IMR-90 (cell line): ENCODE results near the gene CAMKMT. TPM values are rescaled to one million over a fixed set of nuclear protein-coding genes. Genes with fewer than 3 reads are reported as not detected.

ENCODE experiments used
- ATAC-seq: fragments of 200-7000 bp; cut with Tn5 transposase; 2 replicates; pipeline ENCODE4 v1.9.1; 2020; ENCODE audit warnings: low read depth, mild to moderate bottlenecking, moderate library complexity
- BruUV-seq: library from RNA; stranded (reverse); fragments of 400-500 nt; replicated peaks from 2 replicates; lab custom pipeline; 2021; lab: Mats Ljungman, UMichigan
- CTCF ChIA-PET: fragments of 300-600 bp; formaldehyde crosslinking; extraction: SDS; loops from one replicate; lab custom pipeline; 2021; ENCODE audit warnings: antibody characterized with exemption; lab: Yijun Ruan, JAX
- POLR2A ChIA-PET: fragments of 300-600 bp; sonication (Branson Sonifier 250); formaldehyde crosslinking; loops from one replicate; lab custom pipeline; 2022; ENCODE audit warnings: antibody characterized with exemption; ENCODE audit not compliant: unreplicated experiment; lab: Charles Lee
- DNase-seq: peaks from one replicate; pipeline ENCODE4 v3.0.0; 2013
- H2AFZ ChIP-seq: replicated peaks from 2 replicates; pipeline ENCODE3; 2013; ENCODE audit warnings: low read length, mild to moderate bottlenecking; ENCODE audit not compliant: poor library complexity
- H2AK5ac ChIP-seq: 2 replicates; pipeline ENCODE4 v1.6.1; 2013; ENCODE audit warnings: low read depth, low read length, inconsistent platforms
- H2AK9ac ChIP-seq: replicated peaks from 2 replicates; pipeline ENCODE3; 2013; ENCODE audit warnings: mild to moderate bottlenecking, low read depth, low read length, moderate library complexity; ENCODE audit not compliant: poor library complexity
- H2BK120ac ChIP-seq: 2 replicates; pipeline ENCODE4 v1.6.1; 2013; ENCODE audit warnings: low read depth, low read length, inconsistent platforms
- H2BK15ac ChIP-seq: 3 replicates; pipeline ENCODE4 v1.6.1; 2013; ENCODE audit warnings: low read depth, low read length, inconsistent platforms
- H2BK20ac ChIP-seq: 2 replicates; pipeline ENCODE4 v1.6.1; 2013; ENCODE audit warnings: low read depth, mild to moderate bottlenecking, inconsistent platforms, low read length, moderate library complexity
- H2BK5ac ChIP-seq: 2 replicates; pipeline ENCODE4 v1.6.1; 2013; ENCODE audit warnings: mild to moderate bottlenecking, low read depth, low read length, inconsistent platforms; ENCODE audit not compliant: poor library complexity, severe bottlenecking
- H3K14ac ChIP-seq: replicated peaks from 2 replicates; pipeline ENCODE4 v1.6.1; 2013; ENCODE audit warnings: low read depth, low read length, inconsistent platforms
- H3K18ac ChIP-seq: 2 replicates; pipeline ENCODE4 v1.6.1; 2013; ENCODE audit warnings: low read depth, low read length, control low read depth
- H3K23ac ChIP-seq: 2 replicates; pipeline ENCODE4 v1.6.1; 2013; ENCODE audit warnings: low read depth, low read length, inconsistent platforms
- H3K27ac ChIP-seq: 2 replicates; pipeline ENCODE4 v1.5.1; 2013; ENCODE audit warnings: mild to moderate bottlenecking, control low read depth, low read length; ENCODE audit not compliant: insufficient read depth
- H3K27me3 ChIP-seq: 2 replicates; pipeline ENCODE4 v1.6.1; 2013; ENCODE audit warnings: low read length; ENCODE audit not compliant: control insufficient read depth, insufficient read depth
- H3K36me3 ChIP-seq: 2 replicates; pipeline ENCODE4 v1.6.1; 2013; ENCODE audit warnings: low read length, mixed read lengths; ENCODE audit not compliant: control insufficient read depth, insufficient read depth
- H3K4ac ChIP-seq: 2 replicates; pipeline ENCODE4 v1.6.1; 2013; ENCODE audit warnings: low read depth, low read length, inconsistent platforms
- H3K4me1 ChIP-seq: 2 replicates; pipeline ENCODE4 v1.6.1; 2013; ENCODE audit warnings: low read length, mixed read lengths; ENCODE audit not compliant: control insufficient read depth, insufficient read depth
- H3K4me2 ChIP-seq: 2 replicates; pipeline ENCODE4 v1.6.1; 2013; ENCODE audit warnings: low read depth, mild to moderate bottlenecking, control low read depth, low read length, moderate library complexity
- H3K4me3 ChIP-seq: 2 replicates; pipeline ENCODE4 v1.5.1; 2013; ENCODE audit warnings: low read depth, mild to moderate bottlenecking, control low read depth, low read length, moderate library complexity; ENCODE audit not compliant: insufficient read depth
- H3K56ac ChIP-seq: 2 replicates; pipeline ENCODE4 v1.6.1; 2013; ENCODE audit warnings: low read length, inconsistent platforms; ENCODE audit not compliant: insufficient read depth; ENCODE audit errors: extremely low read depth
- H3K79me1 ChIP-seq, 2 experiments: 2 replicates each; pipeline ENCODE4 v1.6.1; 2013; ENCODE audit warnings: low read length in 2 of 2, inconsistent platforms in 1 of 2, low read depth in 1 of 2
- H3K9ac ChIP-seq: 2 replicates; pipeline ENCODE4 v1.6.1; 2013; ENCODE audit warnings: low read depth, low read length, control low read depth
- H3K9me1 ChIP-seq: 2 replicates; pipeline ENCODE4 v1.6.1; 2013; ENCODE audit warnings: low read length, inconsistent platforms; ENCODE audit not compliant: insufficient read depth
- H3K9me3 ChIP-seq: 2 replicates; pipeline ENCODE4 v1.6.1; 2013; ENCODE audit warnings: low read length; ENCODE audit not compliant: control insufficient read depth, insufficient read depth
- H4K20me1 ChIP-seq: 2 replicates; pipeline ENCODE4 v1.6.1; 2013; ENCODE audit warnings: low read length, inconsistent platforms; ENCODE audit not compliant: insufficient read depth
- H4K5ac ChIP-seq: 2 replicates; pipeline ENCODE4 v1.6.1; 2013; ENCODE audit warnings: mild to moderate bottlenecking, low read depth, low read length, control low read depth
- H4K8ac ChIP-seq, 2 experiments: 2 replicates each; pipeline ENCODE4 v1.6.1; 2013; ENCODE audit warnings: low read depth in 2 of 2, low read length in 2 of 2, control low read depth in 1 of 2, inconsistent platforms in 1 of 2
- H4K91ac ChIP-seq: 2 replicates; pipeline ENCODE4 v1.6.1; 2013; ENCODE audit warnings: low read depth, low read length, inconsistent platforms; ENCODE audit not compliant: insufficient read depth
- BHLHE40 ChIP-seq: fragments of 150-350 bp; IDR thresholded peaks from 2 replicates; pipeline ENCODE4 v1.6.1; 2016; ENCODE audit warnings: mild to moderate bottlenecking, low read depth, low read length
- CEBPB ChIP-seq: IDR thresholded peaks from 2 replicates; pipeline ENCODE4 v1.6.1; 2012; ENCODE audit warnings: low read depth, low read length, improper control_type of control experiment
- CHD1 ChIP-seq: IDR thresholded peaks from 2 replicates; pipeline ENCODE4 v1.6.1; 2012; ENCODE audit warnings: low read depth, low read length, improper control_type of control experiment
- CTCF ChIP-seq: conservative IDR thresholded peaks from 2 replicates; pipeline ENCODE4 v1.5.1; 2012; ENCODE audit warnings: mild to moderate bottlenecking, low read depth, low read length, improper control_type of control experiment
- ELK1 ChIP-seq: fragments of 150-350 bp; IDR thresholded peaks from 2 replicates; pipeline ENCODE4 v1.6.1; 2016; ENCODE audit warnings: low read depth, mild to moderate bottlenecking, low read length, moderate library complexity, borderline replicate concordance
- FOS ChIP-seq: fragments of 150-350 bp; IDR thresholded peaks from 2 replicates; pipeline ENCODE4 v1.6.1; 2016; ENCODE audit warnings: low read depth, low read length
- MAFK ChIP-seq: IDR thresholded peaks from 2 replicates; pipeline ENCODE4 v1.6.1; 2012; ENCODE audit warnings: low read depth, low read length, improper control_type of control experiment
- MAZ ChIP-seq: IDR thresholded peaks from 2 replicates; pipeline ENCODE4 v1.6.1; 2012; ENCODE audit warnings: low read depth, mild to moderate bottlenecking, low read length, improper control_type of control experiment, moderate library complexity, borderline replicate concordance
- MXI1 ChIP-seq: IDR thresholded peaks from 2 replicates; pipeline ENCODE4 v1.6.1; 2012; ENCODE audit warnings: low read depth, mild to moderate bottlenecking, low read length, moderate library complexity, borderline replicate concordance
- NFE2L2 ChIP-seq: fragments of 150-350 bp; IDR thresholded peaks from 2 replicates; pipeline ENCODE4 v1.6.1; 2016; ENCODE audit warnings: low read depth, mild to moderate bottlenecking, low read length
- POLR2A ChIP-seq: IDR thresholded peaks from 2 replicates; pipeline ENCODE4 v1.6.1; 2012; ENCODE audit warnings: mild to moderate bottlenecking, low read depth, low read length
- RAD21 ChIP-seq: IDR thresholded peaks from 2 replicates; pipeline ENCODE4 v1.6.1; 2012; ENCODE audit warnings: low read length, improper control_type of control experiment
- RCOR1 ChIP-seq: IDR thresholded peaks from 2 replicates; pipeline ENCODE4 v1.6.1; 2012; ENCODE audit warnings: mild to moderate bottlenecking, low read length, improper control_type of control experiment; ENCODE audit not compliant: insufficient replicate concordance
- RFX5 ChIP-seq: IDR thresholded peaks from 2 replicates; pipeline ENCODE4 v1.8.0; 2012; ENCODE audit warnings: low read depth, mild to moderate bottlenecking, low read length, moderate library complexity
- SMC3 ChIP-seq: fragments of 150-350 bp; IDR thresholded peaks from 2 replicates; pipeline ENCODE4 v1.6.1; 2016; ENCODE audit warnings: low read depth, mild to moderate bottlenecking, antibody characterized with exemption, low read length, moderate library complexity
- USF2 ChIP-seq: fragments of 150-350 bp; IDR thresholded peaks from 2 replicates; pipeline ENCODE4 v1.6.1; 2017; ENCODE audit warnings: mild to moderate bottlenecking, antibody characterized with exemption, low read length, low read depth
- dilution Hi-C: fragments of 300-500 bp; cut with HindIII; formaldehyde crosslinking; loops from one replicate; pipeline ENCODE4 v1.14.3; 2018; ENCODE audit warnings: low sequenced_read_pairs; ENCODE audit not compliant: unreplicated experiment
- in situ Hi-C: fragments of 300-500 bp; cut with MboI; formaldehyde crosslinking; loops from 3 replicates; pipeline ENCODE4 v1.14.3; 2019; ENCODE audit warnings: low sequenced_read_pairs, inconsistent platforms, mixed read lengths
- intact Hi-C: fragments of 100-400 bp; cut with micrococcal nuclease; formaldehyde crosslinking; loops from 2 replicates; pipeline ENCODE4 v1.10.0; 2022
- polyA plus RNA-seq, 3 experiments: library from polyadenylated mRNA; depleted of rRNA; stranded (reverse); fragments of >200 nt; gene quantifications; 2 replicates each; pipeline ENCODE4 v1.2.3, GENCODE V29; 2012; ENCODE audit warnings: low replicate concordance in 1 of 3
- total RNA-seq: library from RNA; depleted of rRNA; stranded (reverse); fragments of >200 nt; gene quantifications from 2 replicates; pipeline ENCODE4 v1.2.3, GENCODE V29; 2012

Gene CAMKMT
- total and polyA plus RNA-seq, 2 of the 4 experiments (the other 2 are of a cell fraction), result 4.4 to 6.8 TPM

- no peaks in the 10 kb centered on the region for H4K20me1 ChIP-seq
- POLR2A ChIA-PET, result no interaction called here
- no peak for ATAC-seq
- no peak overlapping the region for H3K4me2 ChIP-seq
- no peak overlapping the region for H3K4me3 ChIP-seq
- no peak overlapping the region for H2BK120ac ChIP-seq
- H3K9me3 ChIP-seq, result no peaks in the 10 kb centered on the region
- no peak overlapping the region for H3K9ac ChIP-seq
- dilution Hi-C loops, result no loop called here
- in situ Hi-C loops, result no loop called here
- TF ChIP-seq USF2 (no peak), MAFK (no peak), RFX5 (no peak), POLR2A (no peak), ELK1 (no peak), RCOR1 (no peak), SMC3 (no peak), BHLHE40 (no peak), FOS (no peak), CHD1 (no peak), CTCF (no peak), MAZ (no peak), MXI1 (no peak), NFE2L2 (no peak), RAD21 (no peak), CEBPB (no peak)
- H4K91ac ChIP-seq, result no peak overlapping the region
- no peak overlapping the region for H3K27ac ChIP-seq
- H3K18ac ChIP-seq, result no peak overlapping the region
- no peaks in the 10 kb centered on the region for H3K36me3 ChIP-seq
- H3K79me1 ChIP-seq, result no peaks in the 10 kb centered on the region
- H3K14ac ChIP-seq, result no peak overlapping the region
- H3K23ac ChIP-seq, result no peak overlapping the region
- H3K4me1 ChIP-seq, result no peaks in the 10 kb centered on the region
- no peak overlapping the region for H2AK9ac ChIP-seq
- no peak overlapping the region for H2AK5ac ChIP-seq
- H2BK5ac ChIP-seq, result no peak overlapping the region
- no peak overlapping the region for H2BK20ac ChIP-seq
- no peak overlapping the region for H4K8ac ChIP-seq
- H2AFZ ChIP-seq, result no peak overlapping the region
- no peak overlapping the region for H3K56ac ChIP-seq
- no peaks in the 10 kb centered on the region for H3K27me3 ChIP-seq
- no TSS peak for BruUV-seq
- no peak for DNase-seq
- no peaks in the 10 kb centered on the region for H3K9me1 ChIP-seq
- H3K4ac ChIP-seq, result no peak overlapping the region
- intact Hi-C loops, result no loop called here
- CTCF ChIA-PET, result interaction anchor here (0.9 kb wide), 1 partner anchor 179 kb away, joined by 3 read pairs; no protein-coding TSS in a partner anchor
- H4K5ac ChIP-seq, result no peak overlapping the region
- no peak overlapping the region for H2BK15ac ChIP-seq
These were observed 204.3 kb downstream of the CAMKMT start for GRCh38 chr2:44566059-44566458.
